ENCODE measurements around the gene MACC1. TPM values are rescaled to one million over a fixed set of nuclear protein-coding genes. Genes with fewer than 3 reads are reported as not detected.

Gene MACC1
- total RNA-seq, result under 0.01 and 0.09 TPM in 2 replicates

DNA sequence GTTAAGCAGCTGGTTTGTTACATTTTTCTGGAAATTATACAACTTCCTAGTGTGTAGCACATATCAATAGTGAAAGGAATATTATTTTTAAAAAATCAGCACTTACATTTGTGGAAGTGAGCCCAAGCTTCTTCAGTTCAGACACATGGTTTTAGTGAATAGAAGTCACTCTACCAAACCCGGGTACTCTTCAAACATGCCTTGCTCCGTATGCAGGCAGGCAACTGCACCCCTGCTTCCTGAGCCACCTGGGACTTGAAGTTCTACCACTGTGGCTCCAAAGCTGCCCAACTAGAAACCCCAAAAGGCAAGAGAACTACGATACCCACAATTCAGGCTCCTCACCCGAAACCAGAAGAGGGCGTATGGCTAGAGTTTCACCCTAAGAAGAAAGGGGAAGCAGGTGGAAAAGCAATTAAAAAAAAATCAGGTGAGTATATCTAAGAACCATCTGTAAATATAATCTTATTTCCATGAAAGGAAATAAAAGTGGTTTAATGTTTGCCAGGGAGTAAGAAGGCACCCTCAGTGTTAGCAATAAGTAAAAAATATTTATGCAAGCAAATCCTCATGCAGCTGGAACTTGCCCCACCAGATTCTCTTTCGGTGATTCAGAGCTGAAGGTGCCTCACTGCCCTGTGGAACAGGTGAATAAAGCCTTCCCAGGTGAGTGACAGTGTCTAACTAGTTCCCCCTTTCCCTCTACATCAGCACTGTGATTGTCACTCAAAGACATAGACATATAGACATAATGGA lies at the start of gene MACC1:
Gene MACC1 (minus strand): TSS at position 192 of the 756 bp plus-strand sequence. CDS start 55,522 bp downstream, outside the sequence.

Other genes with a start within 250 kb of the MACC1 start
- gene ITGB8, start 113.5 kb upstream of the MACC1 start, total RNA-seq, result 6.0 and 16.3 TPM in 2 replicates